Skeletal muscle cell (primary cell): Measurements from ENCODE around the gene KLF13.

Experiments
- DNase-seq: peaks from one replicate; pipeline ENCODE4 v3.0.0-alpha.2; 2010; ENCODE audit warnings: low read depth
- H3K4me3 ChIP-seq: 2 replicates; pipeline ENCODE4 v1.5.1; 2011; ENCODE audit warnings: low read depth, mild to moderate bottlenecking, control low read depth, low read length, moderate library complexity

The KLF13 gene

DNA sequence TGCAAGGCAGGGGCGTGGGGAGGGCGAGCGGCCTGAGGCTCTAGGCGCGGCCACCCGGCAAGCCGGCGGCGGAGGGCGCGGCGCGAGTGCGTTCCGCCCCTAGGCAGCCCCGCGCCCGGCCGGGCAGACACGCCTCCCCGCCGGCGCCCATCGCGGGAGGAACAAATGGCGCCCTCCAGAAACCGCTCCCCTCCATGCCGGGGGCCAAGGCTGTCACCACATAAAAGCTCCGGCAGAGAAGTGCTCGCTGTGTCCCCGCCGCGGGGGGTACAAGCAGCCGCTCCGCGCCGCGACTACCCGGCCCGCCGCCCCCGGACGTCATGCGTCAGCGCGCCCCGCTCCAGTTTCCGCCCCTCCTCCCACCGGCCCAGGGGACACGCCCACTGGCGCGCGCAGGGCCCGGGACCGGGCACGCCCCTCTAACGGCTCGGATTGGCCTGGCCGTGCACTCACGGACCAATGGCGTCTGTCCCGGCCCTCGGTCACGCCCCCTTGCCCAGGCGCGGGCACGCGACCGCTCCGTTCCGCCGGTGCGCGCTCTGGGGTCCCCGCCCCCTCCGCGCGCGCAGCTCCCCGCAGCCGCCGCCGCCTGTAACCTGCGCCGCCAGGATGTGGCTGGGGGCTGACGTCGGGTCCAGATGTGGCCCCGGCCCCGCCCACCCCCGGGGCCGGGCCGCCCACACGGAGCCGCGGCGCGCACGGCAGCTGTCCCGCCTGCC is at the start of gene KLF13:
KLF13 (plus strand) TSS at position 680 of the 719 bp plus-strand sequence. CDS start 378 bp downstream, outside the sequence.
- peak within 1 kb of the TSS; percentile 76 for H3K4me3 ChIP-seq

DNA sequence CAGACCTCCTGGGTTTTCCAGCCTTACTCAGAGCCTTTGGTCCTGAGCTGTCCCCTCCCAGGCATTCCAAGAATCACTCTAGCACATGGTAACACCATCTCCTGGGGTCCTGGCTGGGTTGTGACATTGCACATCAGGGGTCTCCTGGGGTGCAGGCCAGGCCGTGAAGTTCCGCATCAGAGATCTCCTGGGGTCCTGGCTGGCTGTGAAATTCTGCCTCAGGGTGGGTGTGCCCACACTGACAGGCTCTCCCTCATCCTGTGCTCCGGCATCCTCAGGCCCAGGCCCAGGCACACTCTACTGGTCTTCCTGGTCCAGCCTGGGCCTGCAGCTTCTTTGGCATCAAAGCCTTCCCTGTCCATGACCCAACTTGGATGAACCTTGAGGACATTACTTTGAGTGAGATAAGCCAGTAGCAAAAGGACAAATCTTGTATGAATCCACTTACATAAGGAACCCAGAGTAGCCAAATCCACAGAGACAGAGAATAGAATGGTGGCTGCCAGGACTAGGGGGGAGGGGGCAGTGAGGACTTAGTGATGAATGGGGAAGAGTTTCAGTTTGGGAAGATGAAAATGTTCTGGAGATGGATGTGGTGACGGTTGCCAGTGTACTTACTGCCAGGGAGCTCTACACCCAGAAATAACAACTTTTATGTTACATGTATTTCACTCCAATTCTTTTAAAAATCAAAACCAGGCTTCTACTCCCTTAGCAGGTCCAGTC is 49.1 kb upstream of the KLF13 start:
- no peak for DNase-seq
- no peak overlapping the region for H3K4me3 ChIP-seq

More for the DNA sequence above, at the start of gene KLF13:
- peak; percentile 95 for DNase-seq

DNA sequence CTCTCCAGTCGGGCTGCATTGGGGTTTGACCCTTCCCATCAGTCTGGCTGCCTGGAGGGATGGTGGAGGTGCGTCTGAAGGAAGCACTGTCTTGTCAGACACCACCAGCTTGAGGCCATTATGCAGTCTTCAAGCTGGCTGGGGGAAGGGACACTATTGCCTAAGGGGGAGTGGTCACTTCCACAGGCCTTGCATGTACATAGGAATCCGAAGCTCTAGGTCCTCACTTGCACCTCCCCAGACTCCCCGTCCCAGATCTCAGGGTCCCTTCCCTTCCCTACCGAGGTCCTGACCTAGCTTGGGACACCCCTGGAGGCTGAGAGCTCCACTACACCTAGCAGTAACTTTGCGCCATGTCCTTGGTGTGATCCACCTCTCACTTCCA is 48.6 kb upstream of the KLF13 start:
- H3K4me3 ChIP-seq, result no peak overlapping the region
- DNase-seq, result no peak

GRCh38 chr15:31278544-31279220 is 48.0 kb upstream of the KLF13 start:
- no peak for DNase-seq

GRCh38 chr15:31279221-31280045 is 47.2 kb upstream of the KLF13 start:
- no peak overlapping the region for H3K4me3 ChIP-seq
- DNase-seq, result no peak

More at GRCh38 chr15:31278544-31279220, 48.0 kb upstream of the KLF13 start:
- no peak overlapping the region for H3K4me3 ChIP-seq

GRCh38 chr15:31280046-31280830 is 46.4 kb upstream of the KLF13 start:
- DNase-seq, result no peak

GRCh38 chr15:31280831-31281216 is 45.8 kb upstream of the KLF13 start:
- no peak for DNase-seq
- no peak overlapping the region for H3K4me3 ChIP-seq

More at GRCh38 chr15:31280046-31280830, 46.4 kb upstream of the KLF13 start:
- H3K4me3 ChIP-seq, result no peak overlapping the region

DNA sequence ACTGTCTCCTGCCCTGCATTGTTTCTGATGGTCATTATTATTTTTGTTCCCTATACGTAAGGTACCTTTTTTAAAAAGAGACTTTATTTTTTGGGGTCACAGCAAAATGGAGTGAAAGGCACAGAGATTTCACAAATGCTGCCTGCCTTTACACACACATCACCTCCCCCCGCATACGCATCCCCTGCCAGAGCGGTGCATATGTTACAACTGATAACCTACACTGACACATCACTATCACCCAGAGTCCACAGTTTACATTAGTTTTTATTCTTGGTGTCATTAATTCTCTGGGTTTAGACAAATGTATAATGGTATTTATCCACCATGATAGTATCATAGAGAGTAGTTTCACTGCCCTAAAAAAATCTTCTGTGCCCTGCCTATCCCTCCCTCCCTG is 43.6 kb upstream of the KLF13 start:
- H3K4me3 ChIP-seq, result no peak overlapping the region
- DNase-seq, result no peak

- no peak overlapping the region for H3K4me3 ChIP-seq
- DNase-seq, result no peak
These were observed 40.8 kb upstream of the KLF13 start for GRCh38 chr15:31285772-31286261.

DNA sequence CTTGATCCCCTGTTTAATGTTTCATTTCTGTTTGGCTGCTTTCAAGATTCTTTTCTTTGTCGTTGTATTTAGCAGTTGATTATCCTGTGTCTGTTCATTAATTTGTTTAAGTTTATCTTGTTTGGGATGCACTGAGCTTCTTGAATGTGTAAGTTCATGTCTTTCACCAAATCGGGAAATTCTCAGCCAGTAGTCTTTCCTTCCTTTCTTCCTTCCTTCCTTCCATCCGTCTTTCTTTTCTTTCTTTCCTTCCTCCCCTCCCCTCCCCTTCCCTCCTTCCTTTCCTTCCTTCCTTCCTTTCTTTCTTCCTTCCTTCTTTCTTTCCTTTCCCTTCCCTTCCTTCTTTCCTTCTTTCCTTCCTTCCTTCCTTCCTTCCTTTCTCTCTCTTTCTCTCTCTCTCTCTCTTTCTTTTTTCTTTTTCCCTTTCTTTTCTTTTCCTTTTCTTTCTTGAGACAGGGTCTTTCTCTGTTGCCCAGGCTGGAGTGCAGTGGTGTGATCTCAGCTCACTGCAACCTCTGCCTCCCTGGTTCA is 35.5 kb upstream of the KLF13 start:
- no peak for DNase-seq
- no peak overlapping the region for H3K4me3 ChIP-seq

GRCh38 chr15:31292391-31293015 is 34.1 kb upstream of the KLF13 start:
- no peak for DNase-seq
- no peak overlapping the region for H3K4me3 ChIP-seq

DNA sequence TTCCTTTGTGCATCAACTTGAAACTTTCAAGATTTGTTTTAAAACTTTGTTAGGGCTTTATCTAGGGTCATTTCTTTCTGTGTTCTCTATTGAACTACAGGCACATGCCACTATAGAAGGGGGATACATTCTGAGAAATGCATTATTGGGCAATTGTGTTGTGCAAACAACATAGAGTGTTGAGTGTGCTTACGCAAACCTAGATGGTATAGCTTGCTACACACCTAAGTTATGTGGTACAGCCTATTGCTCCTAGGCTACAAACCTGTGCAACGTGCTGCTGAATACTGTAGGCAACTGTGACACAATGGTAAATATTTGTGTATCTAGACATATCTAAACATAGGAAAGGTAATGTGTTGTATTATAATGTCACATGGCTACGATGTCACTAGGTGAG is 33.0 kb upstream of the KLF13 start:
- no peak for DNase-seq

DNA sequence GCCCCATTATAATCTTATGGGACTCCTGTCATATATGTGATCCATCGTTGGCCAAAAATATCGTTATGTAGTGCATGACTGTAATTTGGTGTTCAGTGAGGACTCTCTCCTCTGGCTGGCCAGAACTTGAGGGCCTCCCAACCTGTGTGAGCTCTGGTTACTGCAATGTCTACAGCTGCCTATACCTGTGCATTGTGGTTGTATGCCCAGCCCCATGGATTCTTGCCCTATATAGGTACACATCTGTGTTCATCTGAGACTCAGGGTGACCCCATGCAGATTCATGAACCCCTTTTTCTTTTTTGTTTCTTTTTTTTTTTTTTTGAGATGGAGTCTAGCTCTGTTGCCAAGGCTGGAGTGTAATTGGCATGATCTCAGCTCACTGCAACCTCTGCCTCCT is 32.6 kb upstream of the KLF13 start:
- DNase-seq, result no peak
- no peak overlapping the region for H3K4me3 ChIP-seq

More for the DNA sequence above, 33.0 kb upstream of the KLF13 start:
- no peak overlapping the region for H3K4me3 ChIP-seq

DNA sequence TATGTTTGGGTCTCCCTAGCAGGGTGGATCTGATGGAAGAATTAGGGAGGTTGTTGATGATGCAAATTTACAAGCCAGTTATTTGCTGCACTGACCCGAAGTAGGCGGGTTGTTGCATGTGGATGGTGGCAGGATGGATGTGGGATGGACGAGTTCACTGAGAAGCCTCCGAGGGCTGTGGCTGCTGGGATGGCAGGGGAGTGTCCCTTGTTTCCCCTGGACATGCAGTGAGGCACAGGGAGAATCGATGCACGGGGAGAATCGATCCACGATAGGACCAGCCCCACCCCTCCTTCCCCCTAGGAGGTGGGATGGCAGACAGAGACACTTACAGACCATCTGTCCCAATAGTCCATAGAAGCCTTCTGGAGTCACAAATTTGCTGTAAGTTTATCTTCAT is 31.0 kb upstream of the KLF13 start:
- H3K4me3 ChIP-seq, result no peak overlapping the region
- DNase-seq, result no peak

GRCh38 chr15:31296219-31296645 is 30.4 kb upstream of the KLF13 start:
- H3K4me3 ChIP-seq, result no peak overlapping the region
- no peak for DNase-seq

DNA sequence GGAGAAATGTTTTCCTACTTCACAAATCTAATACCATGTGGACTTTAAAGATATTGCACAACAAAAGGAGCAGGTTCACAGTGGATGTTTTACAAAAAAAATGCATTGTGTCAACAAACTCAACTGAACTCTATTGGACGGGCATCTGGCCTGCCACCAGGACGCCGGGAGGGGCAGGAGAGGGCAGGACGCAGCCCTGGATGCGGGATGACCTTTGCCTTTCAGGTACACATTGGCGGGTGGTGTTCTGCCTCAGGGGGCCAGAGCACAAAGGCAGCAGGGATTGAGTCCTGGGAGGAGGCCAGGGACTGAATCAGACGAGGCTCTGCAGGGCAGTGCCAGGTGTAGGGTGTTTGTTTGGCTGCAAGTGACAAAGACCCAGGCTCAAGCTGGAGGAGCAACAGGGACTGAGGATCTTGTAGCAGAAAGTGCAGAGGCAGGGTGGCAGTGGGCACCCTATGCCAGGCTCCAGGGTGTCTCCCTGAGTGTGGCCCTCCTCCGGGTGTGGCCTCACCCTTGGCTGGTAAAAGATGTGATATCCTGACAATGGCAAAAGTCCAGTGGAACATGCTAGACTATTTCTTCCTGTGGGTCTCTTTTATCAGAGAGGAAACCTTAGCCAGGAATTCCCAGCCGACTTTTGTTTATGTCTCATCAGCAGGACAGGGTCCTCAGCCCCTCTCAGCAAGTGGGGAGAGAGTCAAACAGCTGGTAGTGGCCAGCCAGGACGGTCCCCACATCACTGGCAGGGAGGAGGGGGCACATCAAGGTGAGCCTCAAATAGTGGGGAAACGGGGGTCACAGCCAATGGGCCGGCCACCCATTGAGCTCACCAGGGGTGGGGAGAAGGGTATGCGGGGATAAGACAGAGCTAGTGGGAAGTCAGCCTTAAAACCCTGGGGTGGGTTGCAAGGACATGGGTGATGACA is 29.7 kb upstream of the KLF13 start:
- no peak for DNase-seq
- H3K4me3 ChIP-seq, result no peak overlapping the region
